GM12878 (cell line): ENCODE measurements around the gene GPBAR1. TPM values are rescaled to one million over a fixed set of nuclear protein-coding genes. Genes with fewer than 3 reads are reported as not detected.

ENCODE experiments used
- ATF7 ChIP-seq: fragments of 450-650 bp; IDR thresholded peaks from 2 replicates; pipeline ENCODE4 v1.6.1; 2016; ENCODE audit warnings: low read depth, mild to moderate bottlenecking
- BHLHE40 ChIP-seq, 2 experiments: fragments of 450-650 bp in 1 of 2; IDR thresholded peaks; 2 replicates each; pipeline ENCODE4 v1.6.1; 2011 to 2017; ENCODE audit warnings: low read depth in 2 of 2, borderline replicate concordance in 1 of 2, improper control_type of control experiment in 1 of 2, low read length in 1 of 2, mild to moderate bottlenecking in 1 of 2
- CREM ChIP-seq: IDR thresholded peaks from 2 replicates; pipeline ENCODE4 v1.6.1; 2014; ENCODE audit warnings: antibody characterized with exemption, low read depth
- ETV6 ChIP-seq, 2 experiments: fragments of 450-650 bp in 1 of 2; IDR thresholded peaks in 1 of 2; conservative IDR thresholded peaks in 1 of 2; 2 replicates each; pipeline ENCODE4 v1.6.1; 2014; ENCODE audit warnings: antibody characterized with exemption in 1 of 2, borderline replicate concordance in 1 of 2, low read depth in 1 of 2, mild to moderate bottlenecking in 1 of 2, moderate library complexity in 1 of 2
- GABPA ChIP-seq: IDR thresholded peaks from 2 replicates; pipeline ENCODE4 v1.6.1; 2014; ENCODE audit warnings: antibody characterized with exemption, low read depth, mild to moderate bottlenecking, inconsistent platforms
- GATAD2B ChIP-seq: fragments of 450-650 bp; conservative IDR thresholded peaks from 2 replicates; pipeline ENCODE4 v1.6.1; 2017; ENCODE audit warnings: low read depth, mild to moderate bottlenecking, moderate library complexity
- IKZF2 ChIP-seq, 2 experiments: fragments of 450-650 bp; IDR thresholded peaks; 2 replicates each; pipeline ENCODE4 v1.6.1; 2017; ENCODE audit warnings: mild to moderate bottlenecking in 2 of 2, moderate library complexity in 2 of 2
- MAX ChIP-seq: IDR thresholded peaks from 2 replicates; pipeline ENCODE4 v1.6.1; 2012; ENCODE audit warnings: low read depth, low read length, improper control_type of control experiment
- MEF2B ChIP-seq: fragments of 450-650 bp; IDR thresholded peaks from 2 replicates; pipeline ENCODE4 v1.6.1; 2018; ENCODE audit warnings: mild to moderate bottlenecking, moderate library complexity; ENCODE audit not compliant: partially characterized antibody, poor library complexity, severe bottlenecking
- NBN ChIP-seq: fragments of 450-650 bp; IDR thresholded peaks from 2 replicates; pipeline ENCODE4 v1.6.1; 2016
- PKNOX1 ChIP-seq: fragments of 450-650 bp; IDR thresholded peaks from 2 replicates; pipeline ENCODE4 v1.6.1; 2016; ENCODE audit warnings: mild to moderate bottlenecking
- PML ChIP-seq: IDR thresholded peaks from 2 replicates; pipeline ENCODE4 v1.6.1; 2012; ENCODE audit warnings: low read length, inconsistent platforms
- POLR2AphosphoS2 ChIP-seq: IDR thresholded peaks from 2 replicates; pipeline ENCODE4 v1.6.1; 2011; ENCODE audit warnings: low read depth, mild to moderate bottlenecking, low read length, improper control_type of control experiment, moderate library complexity
- RCOR1 ChIP-seq: conservative IDR thresholded peaks from 2 replicates; pipeline ENCODE4 v1.6.1; 2012; ENCODE audit warnings: low read depth, low read length, improper control_type of control experiment
- SREBF1 ChIP-seq: IDR thresholded peaks from 2 replicates; pipeline ENCODE4 v1.6.1; 2012; ENCODE audit warnings: mild to moderate bottlenecking, low read length
- TCF12 ChIP-seq: IDR thresholded peaks from 2 replicates; pipeline ENCODE4 v1.6.1; 2011; ENCODE audit warnings: low read depth, mild to moderate bottlenecking, low read length
- YY1 ChIP-seq: IDR thresholded peaks from 2 replicates; pipeline ENCODE4 v1.6.1; 2011; ENCODE audit warnings: low read depth, mild to moderate bottlenecking, low read length
- ZBTB33 ChIP-seq: fragments of 450-650 bp; IDR thresholded peaks from 2 replicates; pipeline ENCODE4 v1.6.1; 2017; ENCODE audit warnings: mild to moderate bottlenecking
- ZNF622 ChIP-seq: fragments of 450-650 bp; IDR thresholded peaks from 2 replicates; pipeline ENCODE4 v1.6.1; 2017; ENCODE audit warnings: mild to moderate bottlenecking, inconsistent platforms
- polyA plus RNA-seq, 11 experiments: library from polyadenylated mRNA; depleted of rRNA in 4 of 11; unstranded in 6 of 11; stranded (reverse) in 5 of 11; fragments of >200 nt; fragmentation: Nextera tagmentation in 4 of 11; fragmentation: Illumina TruSeq in 1 of 11; extraction: Ambion mirVana in 4 of 11; extraction: Trizol in 1 of 11; gene quantifications; 1 replicate in 1 of 11; 2 replicates in 10 of 11; pipeline versions ENCODE4 v1.2.1 to v1.2.3, GENCODE V29; 2011 to 2016; ENCODE audit warnings: inconsistent platforms in 2 of 11, missing spikeins in 2 of 11, low read depth in 1 of 11
- total RNA-seq, 4 experiments: library from RNA; depleted of rRNA in 3 of 4; stranded (reverse); fragments of >200 nt in 3 of 4; fragmentation: Illumina TruSeq in 1 of 4; extraction: Trizol in 1 of 4; gene quantifications; 2 replicates each; pipeline versions ENCODE4 v1.2.1 to v1.2.3, GENCODE V29; 2013 to 2021
- TF ChIP-seq, protein P1 (sequence below): fragments of 450-650 bp; IDR thresholded peaks from 2 replicates; pipeline ENCODE4 v1.6.1; 2017; ENCODE audit warnings: low read depth, mild to moderate bottlenecking, moderate library complexity
- TF ChIP-seq, protein P2 (sequence below): fragments of 450-650 bp; IDR thresholded peaks from 2 replicates; pipeline ENCODE4 v1.6.1; 2016; ENCODE audit warnings: mild to moderate bottlenecking, moderate library complexity, borderline replicate concordance

Gene GPBAR1
- total and polyA plus RNA-seq, 10 of the 15 experiments (the other 5 are each of a cell fraction or from before 2014, with no cell fraction given) = 0.03 to 0.36 (median 0.11) TPM; not detected in 3

DNA sequence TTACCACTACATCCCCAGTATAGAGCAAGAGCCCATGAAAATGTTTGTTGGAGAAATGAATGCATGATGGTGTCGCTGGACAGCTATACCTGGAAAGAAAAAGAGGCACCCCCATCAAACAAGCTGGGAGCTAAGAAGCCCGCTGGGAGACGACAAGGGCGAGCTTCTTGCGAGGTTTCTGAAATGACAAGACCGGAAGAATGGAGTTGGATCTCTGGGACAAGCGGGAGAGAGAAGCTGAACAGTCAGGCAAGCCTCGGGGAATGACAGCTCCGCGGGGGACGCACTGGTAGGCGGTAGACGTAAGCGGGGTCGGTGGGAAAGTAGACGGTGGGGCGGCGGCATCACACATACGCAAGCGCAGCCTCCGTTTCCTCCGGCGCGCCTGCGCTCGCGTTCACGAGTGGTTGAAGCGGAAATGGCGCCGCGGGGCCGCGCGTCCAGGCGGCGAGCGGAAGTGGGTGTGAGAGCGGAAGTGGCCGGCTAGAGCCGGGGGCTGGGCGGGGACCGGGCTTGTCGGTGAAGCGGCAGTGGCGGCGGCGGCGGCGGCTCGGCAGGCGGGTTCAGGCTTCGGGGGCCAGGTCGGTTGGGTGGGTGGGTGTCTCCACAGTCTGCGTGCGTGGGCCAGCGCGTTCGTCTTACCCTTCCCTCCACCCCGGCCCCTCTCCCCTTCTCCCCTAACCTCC is 44.0 kb upstream of the GPBAR1 start, which contains the start of gene ARPC2 (continued):
- TF ChIP-seq, protein P1, sequence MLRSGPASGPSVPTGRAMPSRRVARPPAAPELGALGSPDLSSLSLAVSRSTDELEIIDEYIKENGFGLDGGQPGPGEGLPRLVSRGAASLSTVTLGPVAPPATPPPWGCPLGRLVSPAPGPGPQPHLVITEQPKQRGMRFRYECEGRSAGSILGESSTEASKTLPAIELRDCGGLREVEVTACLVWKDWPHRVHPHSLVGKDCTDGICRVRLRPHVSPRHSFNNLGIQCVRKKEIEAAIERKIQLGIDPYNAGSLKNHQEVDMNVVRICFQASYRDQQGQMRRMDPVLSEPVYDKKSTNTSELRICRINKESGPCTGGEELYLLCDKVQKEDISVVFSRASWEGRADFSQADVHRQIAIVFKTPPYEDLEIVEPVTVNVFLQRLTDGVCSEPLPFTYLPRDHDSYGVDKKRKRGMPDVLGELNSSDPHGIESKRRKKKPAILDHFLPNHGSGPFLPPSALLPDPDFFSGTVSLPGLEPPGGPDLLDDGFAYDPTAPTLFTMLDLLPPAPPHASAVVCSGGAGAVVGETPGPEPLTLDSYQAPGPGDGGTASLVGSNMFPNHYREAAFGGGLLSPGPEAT = peak; percentile 55
- TF ChIP-seq ATF7 = peak; percentile 41; the same call in 1 of the 2 replicates
- no peak for TF ChIP-seq ZBTB33
- TF ChIP-seq RCOR1 = 0 out of 2 replicates have a peak, but pooled peaks have one; percentile 10
- peak; percentile 91 for TF ChIP-seq YY1
- TF ChIP-seq TCF12 = 0 out of 2 replicates have a peak, but pooled peaks have one; percentile 28
- peak; percentile 56; the same call in 1 of the 2 replicates for TF ChIP-seq CREM
- TF ChIP-seq ZNF622 = no peak
- TF ChIP-seq POLR2AphosphoS2 = peak; percentile 76; the same call in 1 of the 2 replicates
- TF ChIP-seq GABPA = peak; percentile 83
- TF ChIP-seq NBN = peak; percentile 91
- peak; percentile 44; the same call in 1 of the 2 replicates for TF ChIP-seq GATAD2B
- TF ChIP-seq MEF2B = peak; percentile 24
- peak; percentile 70 for TF ChIP-seq PKNOX1
- TF ChIP-seq, protein P2, sequence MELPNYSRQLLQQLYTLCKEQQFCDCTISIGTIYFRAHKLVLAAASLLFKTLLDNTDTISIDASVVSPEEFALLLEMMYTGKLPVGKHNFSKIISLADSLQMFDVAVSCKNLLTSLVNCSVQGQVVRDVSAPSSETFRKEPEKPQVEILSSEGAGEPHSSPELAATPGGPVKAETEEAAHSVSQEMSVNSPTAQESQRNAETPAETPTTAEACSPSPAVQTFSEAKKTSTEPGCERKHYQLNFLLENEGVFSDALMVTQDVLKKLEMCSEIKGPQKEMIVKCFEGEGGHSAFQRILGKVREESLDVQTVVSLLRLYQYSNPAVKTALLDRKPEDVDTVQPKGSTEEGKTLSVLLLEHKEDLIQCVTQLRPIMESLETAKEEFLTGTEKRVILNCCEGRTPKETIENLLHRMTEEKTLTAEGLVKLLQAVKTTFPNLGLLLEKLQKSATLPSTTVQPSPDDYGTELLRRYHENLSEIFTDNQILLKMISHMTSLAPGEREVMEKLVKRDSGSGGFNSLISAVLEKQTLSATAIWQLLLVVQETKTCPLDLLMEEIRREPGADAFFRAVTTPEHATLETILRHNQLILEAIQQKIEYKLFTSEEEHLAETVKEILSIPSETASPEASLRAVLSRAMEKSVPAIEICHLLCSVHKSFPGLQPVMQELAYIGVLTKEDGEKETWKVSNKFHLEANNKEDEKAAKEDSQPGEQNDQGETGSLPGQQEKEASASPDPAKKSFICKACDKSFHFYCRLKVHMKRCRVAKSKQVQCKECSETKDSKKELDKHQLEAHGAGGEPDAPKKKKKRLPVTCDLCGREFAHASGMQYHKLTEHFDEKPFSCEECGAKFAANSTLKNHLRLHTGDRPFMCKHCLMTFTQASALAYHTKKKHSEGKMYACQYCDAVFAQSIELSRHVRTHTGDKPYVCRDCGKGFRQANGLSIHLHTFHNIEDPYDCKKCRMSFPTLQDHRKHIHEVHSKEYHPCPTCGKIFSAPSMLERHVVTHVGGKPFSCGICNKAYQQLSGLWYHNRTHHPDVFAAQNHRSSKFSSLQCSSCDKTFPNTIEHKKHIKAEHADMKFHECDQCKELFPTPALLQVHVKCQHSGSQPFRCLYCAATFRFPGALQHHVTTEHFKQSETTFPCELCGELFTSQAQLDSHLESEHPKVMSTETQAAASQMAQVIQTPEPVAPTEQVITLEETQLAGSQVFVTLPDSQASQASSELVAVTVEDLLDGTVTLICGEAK = peak; percentile 78
- peak in 1 of 2 experiments; percentile 57; a peak in 2 of 4 replicates for TF ChIP-seq IKZF2 (IDR thresholded peaks at IDR 0.05)
- no peak for TF ChIP-seq SREBF1
- TF ChIP-seq ETV6 (conservative IDR thresholded peaks at IDR 0.05 in 1 of 2, IDR thresholded peaks at IDR 0.05 in 1 of 2; ENCODE audit: borderline replicate concordance in 1 of 2, low read depth in 1 of 2) = peak in 1 of 2 experiments; percentile 82; a peak in 2 of 4 replicates
- peak; percentile 40 to 46; a peak in 1 of 4 replicates for TF ChIP-seq BHLHE40 (IDR thresholded peaks at IDR 0.05; ENCODE audit: borderline replicate concordance in 1 of 2, low read depth in 2 of 2, low read length in 1 of 2)
- 0 out of 2 replicates have a peak, but pooled peaks have one; percentile 10 for TF ChIP-seq PML
- TF ChIP-seq MAX = peak; percentile 48; the same call in 1 of the 2 replicates
